Body of pancreas (tissue), 4 donors: ENCODE results near the gene TRIM25.

ENCODE experiments used
- POLR2A ChIP-seq, 3 donors: fragments of 450-650 bp; IDR thresholded peaks; one replicate each; pipeline ENCODE4 v1.6.1; 2016; ENCODE audit warnings: antibody characterized with exemption in 3 of 3, mild to moderate bottlenecking in 2 of 3
- TF ChIP-seq, protein P1 (sequence below), 7 experiments: fragments of 450-650 bp in 4 of 7; fragments of 200-600 bp in 3 of 7; sonication (generic) in 3 of 7; IDR thresholded peaks; one replicate each; pipeline ENCODE4 v1.5.1; 2016 to 2019; ENCODE audit warnings: antibody characterized with exemption in 7 of 7

DNA sequence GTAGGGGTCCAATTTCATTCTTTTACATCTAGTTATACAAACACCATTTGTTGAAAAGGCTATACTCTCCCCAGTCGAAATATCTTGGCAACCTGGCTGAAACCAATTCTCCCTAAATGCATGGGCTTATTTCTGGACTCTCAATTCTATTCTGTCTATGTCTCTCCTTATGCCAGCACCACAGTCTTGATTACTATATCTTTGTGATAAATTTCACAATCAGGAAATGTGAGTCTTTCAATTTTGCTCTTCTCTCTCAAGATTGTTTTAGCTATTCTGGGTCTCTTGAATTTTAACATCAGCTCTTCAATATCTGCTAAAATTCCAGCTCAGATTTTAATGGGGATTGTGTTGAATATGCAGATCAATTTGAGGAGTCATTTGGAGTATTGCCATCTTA is 5.9 kb upstream of the TRIM25 start:
- TF ChIP-seq, protein P1, sequence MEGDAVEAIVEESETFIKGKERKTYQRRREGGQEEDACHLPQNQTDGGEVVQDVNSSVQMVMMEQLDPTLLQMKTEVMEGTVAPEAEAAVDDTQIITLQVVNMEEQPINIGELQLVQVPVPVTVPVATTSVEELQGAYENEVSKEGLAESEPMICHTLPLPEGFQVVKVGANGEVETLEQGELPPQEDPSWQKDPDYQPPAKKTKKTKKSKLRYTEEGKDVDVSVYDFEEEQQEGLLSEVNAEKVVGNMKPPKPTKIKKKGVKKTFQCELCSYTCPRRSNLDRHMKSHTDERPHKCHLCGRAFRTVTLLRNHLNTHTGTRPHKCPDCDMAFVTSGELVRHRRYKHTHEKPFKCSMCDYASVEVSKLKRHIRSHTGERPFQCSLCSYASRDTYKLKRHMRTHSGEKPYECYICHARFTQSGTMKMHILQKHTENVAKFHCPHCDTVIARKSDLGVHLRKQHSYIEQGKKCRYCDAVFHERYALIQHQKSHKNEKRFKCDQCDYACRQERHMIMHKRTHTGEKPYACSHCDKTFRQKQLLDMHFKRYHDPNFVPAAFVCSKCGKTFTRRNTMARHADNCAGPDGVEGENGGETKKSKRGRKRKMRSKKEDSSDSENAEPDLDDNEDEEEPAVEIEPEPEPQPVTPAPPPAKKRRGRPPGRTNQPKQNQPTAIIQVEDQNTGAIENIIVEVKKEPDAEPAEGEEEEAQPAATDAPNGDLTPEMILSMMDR (IDR thresholded peaks at IDR 0.05), result no peak
- TF ChIP-seq POLR2A (IDR thresholded peaks at IDR 0.05), result no peak
